ENCODE results near the gene POLH. TPM values are rescaled to one million over a fixed set of nuclear protein-coding genes. Genes with fewer than 3 reads are reported as not detected.

Gene POLH
- total and polyA plus RNA-seq, 2 donors from 2014 or later = 1.8 to 16.8 TPM

- no peaks in the 10 kb centered on the region for H3K27me3 ChIP-seq (ENCODE audit: control insufficient read depth, insufficient read depth, low read length)
- H3K9me3 ChIP-seq (ENCODE audit: control insufficient read depth in 2 of 3, insufficient read depth in 1 of 3, low read length in 3 of 3) = no peaks in the 10 kb centered on the region
- TF ChIP-seq CTCF (IDR thresholded peaks at IDR 0.05; ENCODE audit: borderline replicate concordance, extremely low read depth, insufficient read depth) = no peak
- peaks cover 7 to 23% (median 13%) of the 10 kb centered on the region in 3 donors for H3K36me3 ChIP-seq (ENCODE audit: control insufficient read depth in 2 of 3, insufficient read depth in 3 of 3, low read length in 3 of 3)
- H3K4me3 ChIP-seq (ENCODE audit: low read length in 3 of 3) = no peak overlapping the region
- no peak overlapping the region for H3K9ac ChIP-seq (ENCODE audit: low read length in 3 of 3)
- intact Hi-C loops (cut with DNase I) = no loop called here
- DNase-seq = no peak
- no peak for FAIRE-seq
- no peak overlapping the region for H3K27ac ChIP-seq (ENCODE audit: low read depth in 2 of 2, low read length in 2 of 2)
- H3K4me1 ChIP-seq (ENCODE audit: control insufficient read depth in 2 of 3, insufficient read depth in 2 of 3, low read depth in 1 of 3, low read length in 3 of 3) = peaks cover 0 to 4% (median 0%) of the 10 kb centered on the region in 3 donors
Observed at GRCh38 chr6:43572015-43572414, 4.0 kb upstream of the POLH start.

GRCh38 chr6:43575105-43575771 lies 747 bp upstream of the POLH start:
- Histone ChIP-seq H3K36me3 (ENCODE audit: control insufficient read depth in 2 of 3, insufficient read depth in 3 of 3, low read length in 3 of 3) (peaks cover 2 to 10% (median 9%) of the 10 kb centered on the region in 3 donors), H3K4me1 (ENCODE audit: control insufficient read depth in 2 of 3, insufficient read depth in 2 of 3, low read depth in 1 of 3, low read length in 3 of 3) (peaks cover 0 to 6% (median 6%) of the 10 kb centered on the region in 3 donors), H3K27me3 (ENCODE audit: control insufficient read depth, insufficient read depth, low read length) (no peaks in the 10 kb centered on the region), H3K27ac (ENCODE audit: low read depth in 2 of 2, low read length in 2 of 2) (peak overlapping the region in 1 of 2 donors; percentile 61), H3K9ac (ENCODE audit: low read length in 3 of 3) (peak overlapping the region; percentile 50 to 86 (median 77)), H3K4me3 (ENCODE audit: low read length in 3 of 3) (peak overlapping the region; percentile 89 to 98 (median 94)), H3K9me3 (ENCODE audit: control insufficient read depth in 2 of 3, insufficient read depth in 1 of 3, low read length in 3 of 3) (no peaks in the 10 kb centered on the region)
- intact Hi-C loops (cut with DNase I) = no loop called here
- FAIRE-seq (no peak), DNase-seq (peak in 4 of 5 donors; percentile 63 to 76 (median 74))
- TF ChIP-seq CTCF (IDR thresholded peaks at IDR 0.05; ENCODE audit: borderline replicate concordance, extremely low read depth, insufficient read depth) = no peak

- Histone ChIP-seq H3K27ac (ENCODE audit: low read depth in 2 of 2, low read length in 2 of 2) (peak overlapping the region; percentile 37 to 49), H3K9me3 (ENCODE audit: control insufficient read depth in 2 of 3, insufficient read depth in 1 of 3, low read length in 3 of 3) (no peaks in the 10 kb centered on the region), H3K4me1 (ENCODE audit: control insufficient read depth in 2 of 3, insufficient read depth in 2 of 3, low read depth in 1 of 3, low read length in 3 of 3) (peaks cover 0 to 6% (median 6%) of the 10 kb centered on the region in 3 donors), H3K9ac (ENCODE audit: low read length in 3 of 3) (peak overlapping the region in 1 of 3 donors; percentile 9), H3K27me3 (ENCODE audit: control insufficient read depth, insufficient read depth, low read length) (no peaks in the 10 kb centered on the region), H3K4me3 (ENCODE audit: low read length in 3 of 3) (peak overlapping the region in 1 of 3 donors; percentile 8), H3K36me3 (ENCODE audit: control insufficient read depth in 2 of 3, insufficient read depth in 3 of 3, low read length in 3 of 3) (peaks cover 0 to 13% (median 0%) of the 10 kb centered on the region in 3 donors)
- DNase-seq (no peak), FAIRE-seq (no peak)
- intact Hi-C loops (cut with DNase I) = no loop called here
- TF ChIP-seq CTCF (IDR thresholded peaks at IDR 0.05; ENCODE audit: borderline replicate concordance, extremely low read depth, insufficient read depth) = no peak
Observed at GRCh38 chr6:43578748-43579147, 2.8 kb downstream of the POLH start.
